ENCODE data around the gene KRTAP1-3.
"Not testable (repeated sequence)": the region's sequence is repeated elsewhere in the genome, so short reads cannot be mapped to it uniquely, and the experiment has no call there.

Gene KRTAP1-3

GRCh38 chr17:41054556-41054955 is 19.9 kb upstream of the KRTAP1-3 start:
- in situ Hi-C loops (cut with MboI; ENCODE audit: low sequenced_read_pairs): not testable (repeated sequence)

GRCh38 chr17:41054025-41054424 is 19.4 kb upstream of the KRTAP1-3 start:
- in situ Hi-C loops (cut with MboI; ENCODE audit: low sequenced_read_pairs): no loop called here

- in situ Hi-C loops (cut with MboI; ENCODE audit: low sequenced_read_pairs): no loop called here
Measured at GRCh38 chr17:41052566-41052965, 17.9 kb upstream of the KRTAP1-3 start.

GRCh38 chr17:41049110-41049509 is 14.4 kb upstream of the KRTAP1-3 start:
- in situ Hi-C loops (cut with MboI; ENCODE audit: low sequenced_read_pairs): no loop called here

- in situ Hi-C loops (cut with MboI; ENCODE audit: low sequenced_read_pairs): no loop called here
Measured at GRCh38 chr17:41048441-41048840, 13.8 kb upstream of the KRTAP1-3 start.

GRCh38 chr17:41046735-41047465 is 12.2 kb upstream of the KRTAP1-3 start, which contains the start of gene KRTAP2-1:
TSS of gene KRTAP2-1 (minus strand) at chr17:41047316. CDS start at chr17:41047267, 49 bp downstream.
- in situ Hi-C loops (cut with MboI; ENCODE audit: low sequenced_read_pairs): not testable (repeated sequence)

GRCh38 chr17:41042953-41043352 is 8.3 kb upstream of the KRTAP1-3 start:
- in situ Hi-C loops (cut with MboI; ENCODE audit: low sequenced_read_pairs): no loop called here

GRCh38 chr17:41040783-41041571 is 6.3 kb upstream of the KRTAP1-3 start, which contains the start of gene KRTAP1-1:
TSS of gene KRTAP1-1 (minus strand) at chr17:41041450. CDS start at chr17:41041397, 53 bp downstream.
- in situ Hi-C loops (cut with MboI; ENCODE audit: low sequenced_read_pairs): not testable (repeated sequence)

- in situ Hi-C loops (cut with MboI; ENCODE audit: low sequenced_read_pairs): no loop called here
Measured at GRCh38 chr17:41037853-41038350, 3.2 kb upstream of the KRTAP1-3 start.

GRCh38 chr17:41029633-41030245 is 4.9 kb downstream of the KRTAP1-3 start, which contains the start of gene KRTAP1-4:
TSS of gene KRTAP1-4 (minus strand) at chr17:41030195. CDS start at chr17:41030078, 117 bp downstream.
- in situ Hi-C loops (cut with MboI; ENCODE audit: low sequenced_read_pairs): no loop called here

GRCh38 chr17:41026715-41027471 is 7.8 kb downstream of the KRTAP1-3 start, which contains the start of gene KRTAP1-5:
TSS of gene KRTAP1-5 (minus strand) at chr17:41027208. CDS start at chr17:41027155, 53 bp downstream.
- in situ Hi-C loops (cut with MboI; ENCODE audit: low sequenced_read_pairs): no loop called here

GRCh38 chr17:41024697-41025096 is 10.0 kb downstream of the KRTAP1-3 start:
- in situ Hi-C loops (cut with MboI; ENCODE audit: low sequenced_read_pairs): no loop called here

- in situ Hi-C loops (cut with MboI; ENCODE audit: low sequenced_read_pairs): no loop called here
Measured at GRCh38 chr17:41020336-41020735, 14.3 kb downstream of the KRTAP1-3 start.

- in situ Hi-C loops (cut with MboI; ENCODE audit: low sequenced_read_pairs): no loop called here
Measured at GRCh38 chr17:41019415-41019814, 15.3 kb downstream of the KRTAP1-3 start.

GRCh38 chr17:41018541-41018940 is 16.1 kb downstream of the KRTAP1-3 start:
- in situ Hi-C loops (cut with MboI; ENCODE audit: low sequenced_read_pairs): no loop called here

- in situ Hi-C loops (cut with MboI; ENCODE audit: low sequenced_read_pairs): no loop called here
Measured at GRCh38 chr17:41016578-41017215, 18.0 kb downstream of the KRTAP1-3 start.

- in situ Hi-C loops (cut with MboI; ENCODE audit: low sequenced_read_pairs): no loop called here
Measured at GRCh38 chr17:41015454-41015853, 19.2 kb downstream of the KRTAP1-3 start.

- in situ Hi-C loops (cut with MboI; ENCODE audit: low sequenced_read_pairs): no loop called here
Measured at GRCh38 chr17:41013606-41014005, 21.1 kb downstream of the KRTAP1-3 start.

GRCh38 chr17:41013181-41013580 is 21.5 kb downstream of the KRTAP1-3 start:
- in situ Hi-C loops (cut with MboI; ENCODE audit: low sequenced_read_pairs): no loop called here
